Fibroblast of lung (primary cell): ENCODE data around the gene INS. TPM values are rescaled to one million over a fixed set of nuclear protein-coding genes. Genes with fewer than 3 reads are reported as not detected.

ENCODE experiments used
- DNase-seq, 2 donors: peaks; one replicate each; pipeline versions ENCODE4 v3.0.0 to v3.0.0-alpha.2; 2010; ENCODE audit warnings: low read depth in 2 of 2
- H2AFZ ChIP-seq: 2 replicates; pipeline ENCODE4 v1.5.1; 2012; ENCODE audit warnings: low read length, control low read depth, inconsistent platforms
- H3K27ac ChIP-seq: 2 replicates; pipeline ENCODE4 v1.5.1; 2011; ENCODE audit warnings: low read length, control low read depth; ENCODE audit not compliant: insufficient read depth
- H3K27me3 ChIP-seq: 2 replicates; pipeline ENCODE4 v1.5.1; 2011; ENCODE audit warnings: mild to moderate bottlenecking, low read length; ENCODE audit not compliant: control insufficient read depth, insufficient read depth
- H3K36me3 ChIP-seq: 2 replicates; pipeline ENCODE4 v1.5.1; 2011; ENCODE audit warnings: low read length; ENCODE audit not compliant: control insufficient read depth, insufficient read depth
- H3K4me1 ChIP-seq: 2 replicates; pipeline ENCODE4 v1.5.1; 2011; ENCODE audit warnings: low read length; ENCODE audit not compliant: control insufficient read depth, insufficient read depth; ENCODE audit errors: extremely low read depth
- H3K4me2 ChIP-seq: 2 replicates; pipeline ENCODE4 v1.5.1; 2011; ENCODE audit warnings: low read length, control low read depth; ENCODE audit not compliant: insufficient read depth; ENCODE audit errors: extremely low read depth
- H3K4me3 ChIP-seq, 4 experiments: fragments of 200-600 bp in 1 of 4; sonication (generic) in 1 of 4; replicated peaks in 1 of 4; 2 replicates each; pipeline ENCODE4 v1.5.1; 2011 to 2016; ENCODE audit warnings: low read length in 4 of 4, low read depth in 3 of 4, mild to moderate bottlenecking in 3 of 4, control low read depth in 2 of 4, inconsistent platforms in 1 of 4, mixed read lengths in 1 of 4; ENCODE audit not compliant: insufficient read depth in 1 of 4; ENCODE audit errors: control extremely low read depth in 1 of 4
- H3K79me2 ChIP-seq: 2 replicates; pipeline ENCODE4 v1.5.1; 2012; ENCODE audit warnings: mild to moderate bottlenecking, low read length, inconsistent platforms; ENCODE audit not compliant: control insufficient read depth, insufficient read depth
- H3K9ac ChIP-seq: 2 replicates; pipeline ENCODE4 v1.5.1; 2011; ENCODE audit warnings: mild to moderate bottlenecking, low read length, control low read depth; ENCODE audit not compliant: insufficient read depth
- H3K9me3 ChIP-seq: 2 replicates; pipeline ENCODE4 v1.5.1; 2012; ENCODE audit warnings: low read depth, low read length; ENCODE audit not compliant: control insufficient read depth, insufficient read depth
- H4K20me1 ChIP-seq: 2 replicates; pipeline ENCODE4 v1.5.1; 2011; ENCODE audit warnings: low read length; ENCODE audit not compliant: control insufficient read depth, insufficient read depth; ENCODE audit errors: extremely low read depth
- EZH2 ChIP-seq: IDR thresholded peaks from 2 replicates; pipeline ENCODE4 v1.5.1; 2012; ENCODE audit warnings: low read length, control low read depth, mild to moderate bottlenecking; ENCODE audit errors: missing control alignments
- polyA plus RNA-seq, 2 donors: library from polyadenylated mRNA; depleted of rRNA in 1 of 2; stranded (reverse) in 1 of 2; unstranded in 1 of 2; fragments of >200 nt; gene quantifications; 2 replicates each; pipeline ENCODE4 v1.2.1, GENCODE V29; 2011 to 2012; ENCODE audit warnings: missing spikeins in 1 of 2
- total RNA-seq: library from RNA; depleted of rRNA; stranded (reverse); fragments of >200 nt; gene quantifications from 2 replicates; pipeline ENCODE4 v1.2.1, GENCODE V29; 2014
- TF ChIP-seq, protein P1 (sequence below), 2 donors: IDR thresholded peaks in 1 of 2; conservative IDR thresholded peaks in 1 of 2; 1 replicate in 1 of 2; 2 replicates in 1 of 2; pipeline ENCODE4 v1.5.1; 2011 to 2012; ENCODE audit warnings: low read length in 2 of 2, control low read depth in 1 of 2, inconsistent platforms in 1 of 2, low read depth in 1 of 2, mild to moderate bottlenecking in 1 of 2

The INS gene
- total and polyA plus RNA-seq, 2 donors (not counting 1 experiment from before 2014, with no cell fraction given), result not detected

DNA sequence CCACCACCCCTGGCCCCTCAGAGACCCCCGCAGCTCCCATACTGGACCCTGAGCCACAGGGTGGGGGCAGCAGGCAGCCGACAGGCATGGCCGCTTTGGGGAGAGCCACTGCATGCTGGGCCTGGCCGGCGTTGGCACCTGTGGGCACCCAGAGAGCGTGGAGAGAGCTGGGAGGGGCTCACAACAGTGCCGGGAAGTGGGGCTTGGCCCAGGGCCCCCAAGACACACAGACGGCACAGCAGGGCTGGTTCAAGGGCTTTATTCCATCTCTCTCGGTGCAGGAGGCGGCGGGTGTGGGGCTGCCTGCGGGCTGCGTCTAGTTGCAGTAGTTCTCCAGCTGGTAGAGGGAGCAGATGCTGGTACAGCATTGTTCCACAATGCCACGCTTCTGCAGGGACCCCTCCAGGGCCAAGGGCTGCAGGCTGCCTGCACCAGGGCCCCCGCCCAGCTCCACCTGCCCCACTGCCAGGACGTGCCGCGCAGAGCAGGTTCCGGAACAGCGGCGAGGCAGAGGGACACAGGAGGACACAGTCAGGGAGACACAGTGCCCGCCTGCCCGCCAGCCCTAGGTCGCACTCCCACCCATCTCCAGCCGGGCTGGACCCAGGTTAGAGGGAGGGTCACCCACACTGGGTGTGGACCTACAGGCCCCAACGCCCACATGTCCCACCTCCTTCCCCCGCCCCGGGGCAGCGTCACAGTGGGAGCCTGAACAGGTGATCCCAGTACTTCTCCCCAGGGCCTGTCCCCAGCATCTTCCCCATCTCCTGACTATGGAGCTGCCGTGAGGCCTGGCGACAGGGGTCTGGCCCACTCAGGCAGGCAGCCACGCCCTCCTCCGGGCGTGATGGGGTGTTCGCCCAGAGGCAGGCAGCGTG lies 1.2 kb downstream of the INS start:
- H2AFZ ChIP-seq, result no peak overlapping the region
- H3K36me3 ChIP-seq, result no peaks in the 10 kb centered on the region
- H3K4me3 ChIP-seq, result no peak overlapping the region
- H3K27ac ChIP-seq, result no peak overlapping the region
- H3K79me2 ChIP-seq, result no peaks in the 10 kb centered on the region
- H3K9me3 ChIP-seq, result no peaks in the 10 kb centered on the region
- H3K4me1 ChIP-seq, result no peaks in the 10 kb centered on the region
- no peak for DNase-seq
- no peaks in the 10 kb centered on the region for H3K27me3 ChIP-seq
- TF ChIP-seq, protein P1, sequence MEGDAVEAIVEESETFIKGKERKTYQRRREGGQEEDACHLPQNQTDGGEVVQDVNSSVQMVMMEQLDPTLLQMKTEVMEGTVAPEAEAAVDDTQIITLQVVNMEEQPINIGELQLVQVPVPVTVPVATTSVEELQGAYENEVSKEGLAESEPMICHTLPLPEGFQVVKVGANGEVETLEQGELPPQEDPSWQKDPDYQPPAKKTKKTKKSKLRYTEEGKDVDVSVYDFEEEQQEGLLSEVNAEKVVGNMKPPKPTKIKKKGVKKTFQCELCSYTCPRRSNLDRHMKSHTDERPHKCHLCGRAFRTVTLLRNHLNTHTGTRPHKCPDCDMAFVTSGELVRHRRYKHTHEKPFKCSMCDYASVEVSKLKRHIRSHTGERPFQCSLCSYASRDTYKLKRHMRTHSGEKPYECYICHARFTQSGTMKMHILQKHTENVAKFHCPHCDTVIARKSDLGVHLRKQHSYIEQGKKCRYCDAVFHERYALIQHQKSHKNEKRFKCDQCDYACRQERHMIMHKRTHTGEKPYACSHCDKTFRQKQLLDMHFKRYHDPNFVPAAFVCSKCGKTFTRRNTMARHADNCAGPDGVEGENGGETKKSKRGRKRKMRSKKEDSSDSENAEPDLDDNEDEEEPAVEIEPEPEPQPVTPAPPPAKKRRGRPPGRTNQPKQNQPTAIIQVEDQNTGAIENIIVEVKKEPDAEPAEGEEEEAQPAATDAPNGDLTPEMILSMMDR (conservative IDR thresholded peaks at IDR 0.05 in 1 of 2, IDR thresholded peaks at IDR 0.05 in 1 of 2; ENCODE audit: low read depth in 1 of 2, low read length in 2 of 2), result no peak
- TF ChIP-seq EZH2, result no peak
- no peak overlapping the region for H3K9ac ChIP-seq
- no peak overlapping the region for H3K4me2 ChIP-seq
- no peaks in the 10 kb centered on the region for H4K20me1 ChIP-seq

- no peaks in the 10 kb centered on the region for H3K36me3 ChIP-seq
- TF ChIP-seq EZH2, result no peak
- TF ChIP-seq, protein P1 (conservative IDR thresholded peaks at IDR 0.05 in 1 of 2, IDR thresholded peaks at IDR 0.05 in 1 of 2; ENCODE audit: low read depth in 1 of 2, low read length in 2 of 2), result no peak
- H3K79me2 ChIP-seq, result no peaks in the 10 kb centered on the region
- H3K4me3 ChIP-seq, result no peak overlapping the region
- H4K20me1 ChIP-seq, result no peaks in the 10 kb centered on the region
- no peak overlapping the region for H2AFZ ChIP-seq
- no peak overlapping the region for H3K9ac ChIP-seq
- no peak for DNase-seq
- H3K27ac ChIP-seq, result no peak overlapping the region
- H3K4me1 ChIP-seq, result no peaks in the 10 kb centered on the region
- no peaks in the 10 kb centered on the region for H3K27me3 ChIP-seq
- no peaks in the 10 kb centered on the region for H3K9me3 ChIP-seq
- H3K4me2 ChIP-seq, result no peak overlapping the region
These were observed 2.0 kb downstream of the INS start for GRCh38 chr11:2158966-2159365.

- Histone ChIP-seq H3K9me3 (no peaks in the 10 kb centered on the region), H3K27me3 (no peaks in the 10 kb centered on the region), H3K9ac (no peak overlapping the region), H3K27ac (no peak overlapping the region), H2AFZ (no peak overlapping the region), H3K4me3 (no peak overlapping the region), H3K4me1 (no peaks in the 10 kb centered on the region), H3K79me2 (no peaks in the 10 kb centered on the region), H3K36me3 (no peaks in the 10 kb centered on the region), H4K20me1 (no peaks in the 10 kb centered on the region), H3K4me2 (no peak overlapping the region)
- no peak for TF ChIP-seq EZH2
- TF ChIP-seq, protein P1 (conservative IDR thresholded peaks at IDR 0.05 in 1 of 2, IDR thresholded peaks at IDR 0.05 in 1 of 2; ENCODE audit: low read depth in 1 of 2, low read length in 2 of 2), result no peak
- no peak for DNase-seq
These were observed 2.7 kb downstream of the INS start for GRCh38 chr11:2158296-2158737.
